Neural progenitor cell (in vitro differentiated cells): ENCODE measurements around the gene CRBN.

Source experiments
- EZH2 ChIP-seq: fragments of 200-600 bp; sonication (generic); IDR thresholded peaks from 2 replicates; pipeline ENCODE4 v1.6.1; 2017; ENCODE audit warnings: antibody characterized with exemption, mild to moderate bottlenecking, moderate library complexity
- EZH2phosphoT487 ChIP-seq: fragments of 200-600 bp; sonication (generic); IDR thresholded peaks from 2 replicates; pipeline ENCODE4 v1.6.1; 2017; ENCODE audit warnings: antibody characterized with exemption
- TF ChIP-seq, protein P1 (sequence below): fragments of 200-600 bp; sonication (generic); IDR thresholded peaks from 2 replicates; pipeline ENCODE4 v1.5.1; 2017; ENCODE audit warnings: antibody characterized with exemption, mild to moderate bottlenecking

DNA sequence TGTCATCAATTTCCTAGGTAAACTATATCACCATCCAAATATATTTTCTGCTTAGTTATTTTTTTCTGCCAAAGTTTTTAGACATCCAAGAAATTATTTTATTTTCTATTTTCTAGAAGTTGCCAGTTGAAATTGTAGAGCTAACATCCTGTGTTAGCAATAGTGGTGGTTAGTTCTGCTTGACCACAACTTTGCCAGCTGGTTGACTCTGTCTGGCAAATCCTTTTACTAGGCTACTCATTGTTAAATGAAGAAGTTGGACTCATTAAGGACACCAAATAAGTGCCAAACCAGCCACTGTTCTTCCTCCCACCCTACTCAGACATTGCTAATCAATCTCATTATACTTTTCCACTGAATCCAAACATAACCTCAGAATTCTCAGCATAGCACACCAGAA is 15.4 kb upstream of the CRBN start:
- TF ChIP-seq, protein P1, sequence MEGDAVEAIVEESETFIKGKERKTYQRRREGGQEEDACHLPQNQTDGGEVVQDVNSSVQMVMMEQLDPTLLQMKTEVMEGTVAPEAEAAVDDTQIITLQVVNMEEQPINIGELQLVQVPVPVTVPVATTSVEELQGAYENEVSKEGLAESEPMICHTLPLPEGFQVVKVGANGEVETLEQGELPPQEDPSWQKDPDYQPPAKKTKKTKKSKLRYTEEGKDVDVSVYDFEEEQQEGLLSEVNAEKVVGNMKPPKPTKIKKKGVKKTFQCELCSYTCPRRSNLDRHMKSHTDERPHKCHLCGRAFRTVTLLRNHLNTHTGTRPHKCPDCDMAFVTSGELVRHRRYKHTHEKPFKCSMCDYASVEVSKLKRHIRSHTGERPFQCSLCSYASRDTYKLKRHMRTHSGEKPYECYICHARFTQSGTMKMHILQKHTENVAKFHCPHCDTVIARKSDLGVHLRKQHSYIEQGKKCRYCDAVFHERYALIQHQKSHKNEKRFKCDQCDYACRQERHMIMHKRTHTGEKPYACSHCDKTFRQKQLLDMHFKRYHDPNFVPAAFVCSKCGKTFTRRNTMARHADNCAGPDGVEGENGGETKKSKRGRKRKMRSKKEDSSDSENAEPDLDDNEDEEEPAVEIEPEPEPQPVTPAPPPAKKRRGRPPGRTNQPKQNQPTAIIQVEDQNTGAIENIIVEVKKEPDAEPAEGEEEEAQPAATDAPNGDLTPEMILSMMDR: no peak
- TF ChIP-seq EZH2 (no peak), EZH2phosphoT487 (no peak)
